Measurements from ENCODE around the gene UHRF1.
"Not testable (repeated sequence)": the region's sequence is repeated elsewhere in the genome, so short reads cannot be mapped to it uniquely, and the experiment has no call there.

The UHRF1 gene

DNA sequence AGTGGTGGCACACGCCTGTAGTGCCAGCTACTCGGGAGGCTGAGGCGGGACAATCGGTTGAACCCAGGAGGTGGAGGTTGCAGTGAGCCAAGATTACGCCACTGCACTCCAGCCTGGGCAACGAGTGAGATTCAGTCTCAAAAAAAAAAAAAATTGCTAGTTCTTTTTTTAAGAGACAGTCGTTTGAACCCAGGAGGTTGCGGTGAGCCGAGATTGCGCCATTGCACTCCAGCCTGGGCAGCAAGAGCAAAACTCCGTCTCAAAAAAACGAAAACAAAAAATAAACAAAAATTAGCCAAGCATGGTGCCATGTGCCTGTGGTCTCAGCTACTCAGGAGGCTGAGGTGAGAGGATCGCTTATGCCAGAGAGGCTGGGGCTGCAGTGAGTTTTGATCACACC, 8.4 kb upstream of the UHRF1 start:
- DNase-seq (ENCODE audit: low read depth): not testable (repeated sequence)

GRCh38 chr19:4902796-4903195, 6.5 kb upstream of the UHRF1 start, which contains the start of gene ARRDC5:
Gene ARRDC5 (minus strand): TSS chr19:4902896. CDS start chr19:4902825, 71 bp downstream.
- no peak for DNase-seq (ENCODE audit: low read depth)

- DNase-seq (ENCODE audit: low read depth): no peak
Observed at GRCh38 chr19:4904481-4904880, 4.8 kb upstream of the UHRF1 start.

DNA sequence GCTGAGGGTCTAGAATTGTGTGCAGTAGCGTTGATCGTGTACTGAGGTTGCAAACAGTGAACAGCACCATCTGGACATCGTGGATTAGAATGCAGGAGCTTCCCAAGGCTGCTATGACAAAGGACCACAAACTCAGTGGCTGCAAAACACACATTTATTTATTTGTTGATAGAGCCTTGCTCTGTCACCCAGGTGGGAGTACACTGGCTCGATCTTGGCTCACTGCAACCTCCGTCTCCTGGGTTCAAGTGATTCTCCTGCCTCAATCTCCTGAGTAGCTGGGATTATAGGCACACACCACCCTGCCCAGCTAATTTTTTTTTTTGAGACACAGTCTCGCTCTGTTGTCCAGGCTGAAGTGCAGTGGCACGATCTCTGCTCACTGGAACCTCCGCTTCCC, 2.3 kb upstream of the UHRF1 start:
- DNase-seq (ENCODE audit: low read depth): no peak

DNA sequence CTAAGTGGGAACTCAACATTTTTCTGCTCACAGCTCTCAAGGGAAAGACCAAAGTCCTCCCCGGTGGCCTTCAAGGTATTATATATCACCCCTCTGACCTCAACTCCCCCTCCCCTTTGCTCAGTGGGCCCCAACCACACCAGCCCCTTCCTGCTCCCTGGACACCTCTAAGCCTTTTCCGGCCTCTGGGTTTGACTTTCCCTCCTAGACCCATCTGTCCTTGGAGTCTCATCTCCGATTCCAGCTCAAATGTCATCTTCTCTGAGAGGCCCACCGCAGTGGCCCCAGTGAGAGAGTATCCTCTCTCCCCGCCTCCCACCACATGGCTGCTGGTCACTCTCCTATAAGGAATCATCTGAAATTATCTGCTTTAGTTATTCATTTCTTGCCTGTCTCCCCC, 941 bp upstream of the UHRF1 start:
- no peak for DNase-seq (ENCODE audit: low read depth)

- no peak for DNase-seq (ENCODE audit: low read depth)
Observed at GRCh38 chr19:4908781-4909155, 533 bp upstream of the UHRF1 start.

GRCh38 chr19:4909897-4910593, 744 bp downstream of the UHRF1 start:
- DNase-seq (ENCODE audit: low read depth): peak; percentile 82

- no peak for DNase-seq (ENCODE audit: low read depth)
Observed at GRCh38 chr19:4910594-4911281, 1.4 kb downstream of the UHRF1 start.

GRCh38 chr19:4911314-4911713, 2.0 kb downstream of the UHRF1 start:
- no peak for DNase-seq (ENCODE audit: low read depth)

DNA sequence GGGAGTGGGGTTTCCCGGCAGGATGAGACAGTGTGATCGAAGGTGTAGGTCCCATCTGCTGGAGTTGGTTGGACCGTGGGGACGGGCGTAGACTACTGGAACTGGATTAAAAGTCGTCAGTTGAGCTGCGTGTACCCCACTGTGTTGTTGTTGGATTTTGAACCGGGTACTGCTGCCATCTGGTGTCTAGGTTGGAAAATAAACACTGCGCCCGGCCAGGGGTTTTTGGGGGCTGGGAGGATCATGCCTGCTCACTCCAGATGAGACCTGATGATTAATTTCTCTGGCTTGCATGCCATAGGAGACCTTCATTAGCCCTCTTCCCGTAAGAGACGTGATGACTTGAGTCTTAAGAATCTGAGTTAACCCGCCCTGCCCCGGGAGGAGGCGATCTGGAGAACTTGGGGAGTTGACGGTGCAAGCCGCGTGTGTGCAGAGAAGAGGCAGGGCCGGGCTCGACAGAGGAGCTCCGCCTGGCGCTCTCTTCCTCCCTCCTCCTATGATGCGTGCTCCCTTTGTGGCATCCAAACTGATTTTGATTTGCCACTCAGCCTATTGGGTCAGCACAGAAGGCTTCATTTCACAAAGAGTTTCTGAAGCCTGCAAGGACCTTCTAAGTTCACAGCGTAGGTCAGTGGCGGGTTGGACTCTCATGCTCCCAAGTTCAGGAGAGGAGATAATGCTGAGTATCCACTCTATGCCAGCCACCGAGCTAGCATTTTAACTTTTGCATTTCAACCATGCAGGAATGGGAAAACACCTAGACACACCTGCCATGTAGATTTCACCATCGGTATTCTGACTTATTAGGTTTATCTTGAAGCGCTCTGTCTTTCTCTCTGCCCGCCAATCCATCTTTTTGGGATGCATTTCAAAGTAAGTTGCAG, 2.7 kb downstream of the UHRF1 start:
- DNase-seq (ENCODE audit: low read depth): peak; percentile 49

GRCh38 chr19:4913996-4914735, 4.9 kb downstream of the UHRF1 start:
- no peak for DNase-seq (ENCODE audit: low read depth)

- DNase-seq (ENCODE audit: low read depth): peak; percentile 74
Observed at GRCh38 chr19:4914736-4915501, 5.6 kb downstream of the UHRF1 start.

GRCh38 chr19:4916292-4917082, 7.2 kb downstream of the UHRF1 start:
- DNase-seq (ENCODE audit: low read depth): no peak

GRCh38 chr19:4922530-4923275, 13.4 kb downstream of the UHRF1 start:
- DNase-seq (ENCODE audit: low read depth): no peak

- no peak for DNase-seq (ENCODE audit: low read depth)
Observed at GRCh38 chr19:4923276-4923747, 14.0 kb downstream of the UHRF1 start.

DNA sequence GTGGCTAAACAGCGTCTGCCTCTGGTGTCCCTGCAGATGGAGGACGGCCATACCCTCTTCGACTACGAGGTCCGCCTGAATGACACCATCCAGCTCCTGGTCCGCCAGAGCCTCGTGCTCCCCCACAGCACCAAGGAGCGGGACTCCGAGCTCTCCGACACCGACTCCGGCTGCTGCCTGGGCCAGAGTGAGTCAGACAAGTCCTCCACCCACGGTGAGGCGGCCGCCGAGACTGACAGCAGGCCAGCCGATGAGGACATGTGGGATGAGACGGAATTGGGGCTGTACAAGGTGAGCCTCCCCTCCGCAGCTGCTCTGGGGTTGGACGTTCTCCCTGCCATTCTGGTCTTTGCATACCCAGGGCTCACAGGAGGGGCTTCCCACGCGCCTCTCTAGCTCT, 19.9 kb downstream of the UHRF1 start:
- no peak for DNase-seq (ENCODE audit: low read depth)

DNA sequence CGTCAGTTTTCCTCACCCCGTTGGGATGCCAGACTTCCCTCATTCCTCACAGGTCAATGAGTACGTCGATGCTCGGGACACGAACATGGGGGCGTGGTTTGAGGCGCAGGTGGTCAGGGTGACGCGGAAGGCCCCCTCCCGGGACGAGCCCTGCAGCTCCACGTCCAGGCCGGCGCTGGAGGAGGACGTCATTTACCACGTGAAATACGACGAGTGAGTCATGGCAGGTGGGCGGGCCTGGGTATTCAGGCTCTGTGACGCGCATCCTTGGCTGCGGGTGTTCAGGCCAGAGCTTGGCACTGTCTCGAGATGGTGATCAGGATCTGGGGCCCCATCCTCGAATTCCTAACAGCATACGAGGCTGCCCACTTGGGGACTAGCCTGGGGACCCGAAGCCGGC, 21.4 kb downstream of the UHRF1 start:
- DNase-seq (ENCODE audit: low read depth): no peak

DNA sequence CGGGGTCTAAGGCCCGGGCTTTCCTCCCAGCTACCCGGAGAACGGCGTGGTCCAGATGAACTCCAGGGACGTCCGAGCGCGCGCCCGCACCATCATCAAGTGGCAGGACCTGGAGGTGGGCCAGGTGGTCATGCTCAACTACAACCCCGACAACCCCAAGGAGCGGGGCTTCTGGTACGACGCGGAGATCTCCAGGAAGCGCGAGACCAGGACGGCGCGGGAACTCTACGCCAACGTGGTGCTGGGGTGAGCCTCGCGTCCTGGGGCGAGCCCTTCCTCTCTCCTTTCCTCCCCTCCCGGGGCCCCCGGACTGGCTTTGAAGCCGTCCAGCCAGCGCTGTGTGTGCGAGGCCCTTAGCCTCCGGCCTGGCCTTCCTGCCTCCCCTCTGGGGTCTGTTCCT, 23.4 kb downstream of the UHRF1 start:
- no peak for DNase-seq (ENCODE audit: low read depth)

GRCh38 chr19:4933528-4933927, 24.2 kb downstream of the UHRF1 start:
- no peak for DNase-seq (ENCODE audit: low read depth)

DNA sequence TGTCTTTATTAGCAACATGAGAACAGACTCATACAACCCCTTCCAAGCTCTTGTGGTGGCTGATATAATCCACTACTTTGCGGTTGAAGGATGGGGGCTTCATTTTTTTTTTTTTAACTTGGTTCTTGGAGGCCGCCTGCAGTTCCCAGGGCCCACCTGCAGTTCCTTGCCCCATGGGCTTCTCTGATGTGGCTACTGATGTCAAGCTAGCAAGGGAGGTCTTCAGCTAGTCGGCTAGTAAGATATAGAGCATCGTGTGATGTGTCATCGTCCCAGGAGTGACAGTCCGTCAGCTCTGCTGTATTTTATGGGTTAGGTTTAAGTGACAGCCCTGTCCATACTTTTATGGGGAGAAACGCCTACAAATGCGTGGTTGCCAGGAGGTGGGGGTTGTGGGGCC, 26.1 kb downstream of the UHRF1 start:
- no peak for DNase-seq (ENCODE audit: low read depth)
